SKM-1 treated with dmso at 0.1 percent for 144 hours (cell line): ENCODE data around the gene POLE.

Experiments used
- DNase-seq: peaks from one replicate; lab custom pipeline; 2025; ENCODE audit not compliant: unreplicated experiment; lab: John Stamatoyannopoulos, UW

The POLE gene

GRCh38 chr12:132687211-132688164 lies at the start of gene POLE, which contains the start of gene PXMP2:
TSS of gene POLE (minus strand) at chr12:132687342. CDS start at chr12:132687315, 27 bp downstream.
TSS of gene PXMP2 (plus strand) at chr12:132687587. CDS start at chr12:132687671, 84 bp downstream.
- DNase-seq = peak; percentile 66

DNA sequence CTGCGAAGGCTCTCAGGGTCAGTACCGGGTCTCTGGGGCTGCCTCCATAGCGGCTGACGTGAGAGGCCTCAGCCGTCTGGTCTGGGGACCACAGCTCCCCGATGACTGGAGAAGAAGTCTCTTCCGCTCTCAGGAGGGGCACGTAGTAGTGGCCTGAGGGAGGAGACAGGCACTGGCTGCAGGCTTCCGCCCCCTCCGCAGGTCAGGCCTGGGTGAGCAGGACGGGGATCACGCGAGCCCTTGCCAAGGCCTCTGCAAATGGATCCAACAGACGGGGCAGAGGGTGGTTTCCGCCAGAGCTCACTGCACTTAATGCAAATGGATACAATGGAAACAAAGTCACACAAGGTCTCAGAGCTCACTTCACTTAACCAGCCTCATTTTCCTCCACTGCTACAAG lies 49.8 kb upstream of the POLE start:
- DNase-seq = no peak

DNA sequence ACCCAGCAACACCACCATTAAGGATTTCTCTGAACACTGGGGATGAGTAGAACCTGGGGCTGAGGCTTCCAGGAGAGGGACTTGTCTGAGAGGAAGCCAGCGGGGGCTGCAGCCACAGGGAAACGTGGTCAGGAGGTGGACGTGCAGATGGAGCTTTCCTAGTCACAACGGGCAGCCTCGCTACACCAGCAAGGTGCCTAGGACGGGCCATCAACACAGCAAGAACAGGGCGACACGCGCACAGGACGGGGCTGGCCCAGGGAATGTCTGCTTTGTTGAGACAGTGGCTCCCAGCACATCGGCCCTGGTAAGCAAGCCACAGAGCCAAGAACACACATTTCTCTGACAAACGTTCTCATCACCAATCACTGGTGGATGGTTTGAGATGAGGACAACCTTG lies 49.2 kb upstream of the POLE start:
- DNase-seq = no peak

- no peak for DNase-seq
Observed at GRCh38 chr12:132735496-132735895, 48.4 kb upstream of the POLE start.

DNA sequence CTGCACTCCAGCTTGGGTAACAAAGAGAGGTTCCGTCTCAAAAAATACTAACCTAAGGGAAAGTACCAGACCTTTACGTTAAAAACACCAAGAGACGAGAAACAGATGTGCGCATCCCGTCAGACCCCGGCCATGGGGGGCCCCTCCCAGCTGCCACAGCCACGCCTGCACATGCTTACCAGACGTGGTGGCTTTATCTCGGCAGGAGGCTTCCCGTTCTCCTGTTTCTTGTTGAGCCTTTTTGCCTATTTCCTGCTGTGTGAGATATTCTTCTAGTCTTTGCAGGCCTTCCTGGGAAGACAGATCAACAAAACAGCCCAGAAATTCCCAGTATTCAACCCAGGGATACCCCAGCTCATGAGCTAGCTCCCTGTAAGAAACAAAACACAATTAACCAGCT lies 47.1 kb upstream of the POLE start:
- no peak for DNase-seq

DNA sequence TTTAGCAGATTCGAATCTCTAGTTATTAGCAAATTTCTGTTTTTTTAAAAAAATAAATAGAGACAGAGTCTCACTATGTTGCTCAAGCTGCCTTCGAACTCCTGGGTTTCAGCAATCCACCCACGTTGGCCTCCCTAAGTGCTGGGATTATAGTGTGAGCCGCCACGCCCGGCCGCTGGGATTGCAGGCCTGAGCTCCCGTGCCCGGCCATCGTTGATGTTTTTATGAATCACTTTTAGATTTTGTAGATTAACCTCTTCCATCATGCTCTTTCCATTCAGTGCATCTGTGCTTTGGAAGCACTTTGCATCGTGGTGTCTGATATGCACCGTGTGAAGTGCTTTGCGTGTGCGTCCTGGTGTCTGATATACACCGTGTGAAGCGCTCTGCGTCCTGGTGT lies 44.4 kb upstream of the POLE start:
- DNase-seq = no peak

DNA sequence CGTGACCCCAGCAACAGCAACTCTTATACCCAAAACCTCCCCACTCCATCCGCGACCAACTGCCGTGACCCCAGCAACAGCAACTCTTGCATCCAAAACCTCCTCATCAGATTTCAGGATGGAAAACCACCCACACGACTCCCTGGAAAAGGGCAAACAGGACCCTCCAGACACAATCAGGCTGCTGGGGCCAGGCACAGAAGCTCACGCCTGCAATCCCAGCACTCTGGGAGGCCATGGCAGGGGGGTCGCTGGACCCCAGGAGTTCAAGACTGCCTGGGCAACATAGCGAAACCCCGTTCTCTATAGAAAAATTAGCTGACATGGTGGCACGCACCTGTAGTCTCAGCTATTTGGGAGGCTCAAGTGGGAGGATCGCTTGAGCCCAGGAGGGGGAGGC lies 43.2 kb upstream of the POLE start:
- no peak for DNase-seq

- no peak for DNase-seq
Observed at GRCh38 chr12:132729541-132730320, 42.6 kb upstream of the POLE start.

GRCh38 chr12:132728502-132728901 lies 41.4 kb upstream of the POLE start:
- DNase-seq = no peak

GRCh38 chr12:132727091-132727794 lies 40.1 kb upstream of the POLE start:
- no peak for DNase-seq

- no peak for DNase-seq
Observed at GRCh38 chr12:132726386-132726785, 39.2 kb upstream of the POLE start.

DNA sequence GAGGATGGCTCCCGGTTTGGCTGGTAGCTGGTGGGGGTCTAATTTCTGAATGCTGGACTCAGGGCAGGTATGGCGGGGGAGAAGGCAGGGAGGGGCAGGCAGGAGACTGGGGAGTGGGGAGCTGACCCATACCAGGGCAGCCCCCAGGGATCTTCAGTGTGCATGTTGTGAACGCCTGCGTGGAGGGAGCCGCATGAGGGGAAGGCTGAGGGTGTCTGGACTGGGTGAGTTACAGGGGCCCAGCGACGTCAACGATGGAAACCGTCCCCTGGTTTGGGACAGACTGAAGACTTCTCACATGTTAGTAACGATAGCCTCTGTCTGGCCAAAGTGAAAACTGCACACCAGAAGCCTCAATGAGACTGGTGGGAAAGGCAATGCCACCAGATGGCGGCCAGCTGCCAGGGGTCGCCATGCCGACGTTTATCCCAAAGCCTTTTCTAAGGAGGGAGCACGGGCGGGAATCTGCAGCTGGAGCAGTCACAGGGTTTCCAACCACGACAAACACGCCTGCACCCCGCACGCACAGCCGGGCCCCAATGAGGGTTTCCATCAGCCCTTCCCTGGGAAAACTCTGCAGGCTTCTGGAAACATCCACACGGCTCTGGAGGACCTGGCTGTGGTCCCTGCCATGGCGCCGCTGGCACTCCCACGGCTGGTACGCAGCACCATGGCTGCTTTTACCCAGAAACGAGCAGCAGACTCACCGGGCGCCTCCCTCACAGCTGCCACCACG lies 37.5 kb upstream of the POLE start:
- no peak for DNase-seq

- no peak for DNase-seq
Observed at GRCh38 chr12:132723764-132724140, 36.6 kb upstream of the POLE start.

- DNase-seq = no peak
Observed at GRCh38 chr12:132723015-132723763, 36.0 kb upstream of the POLE start.

- no peak for DNase-seq
Observed at GRCh38 chr12:132720606-132721345, 33.6 kb upstream of the POLE start.

- DNase-seq = no peak
Observed at GRCh38 chr12:132719954-132720324, 32.8 kb upstream of the POLE start.

DNA sequence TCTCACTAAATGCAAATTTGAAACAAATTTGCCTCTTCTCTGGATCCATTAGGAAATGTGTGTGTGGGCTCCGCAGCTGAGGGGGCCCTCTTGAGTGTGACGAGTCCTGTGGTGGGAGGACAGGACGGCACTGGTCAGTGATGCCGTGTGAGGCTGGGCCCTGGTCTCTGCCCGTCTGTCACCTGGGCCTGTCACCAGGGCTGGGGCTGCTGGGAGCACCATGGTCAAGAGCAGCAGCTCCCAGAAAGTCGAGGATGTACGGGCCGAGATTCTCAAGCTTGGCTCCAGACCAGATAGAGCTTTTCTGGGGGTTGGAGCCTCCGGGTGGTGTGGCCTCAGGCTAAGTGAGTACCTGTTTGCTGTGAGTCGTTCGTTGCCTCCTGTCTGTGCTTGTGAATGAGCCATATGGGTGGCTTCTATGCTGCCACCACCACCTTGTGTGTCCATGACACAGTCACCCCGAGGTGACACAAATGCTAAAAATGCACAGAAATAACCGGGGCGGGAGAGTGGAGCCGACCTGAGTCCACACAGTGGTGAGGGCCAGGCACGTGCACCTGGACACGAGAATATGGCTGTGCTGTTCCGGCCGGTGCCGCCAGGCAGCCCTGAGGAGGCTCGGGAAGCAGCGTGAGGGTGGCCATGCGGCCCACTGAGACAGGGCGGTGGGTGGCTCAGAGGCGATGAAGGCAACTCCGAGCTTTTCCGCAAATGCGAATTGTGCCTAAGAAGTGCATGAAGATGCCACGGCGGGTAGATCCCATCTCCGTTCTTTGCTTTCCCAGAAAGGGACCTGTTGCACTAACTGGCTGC lies 32.2 kb upstream of the POLE start:
- DNase-seq = no peak

- DNase-seq = no peak
Observed at GRCh38 chr12:132718644-132719043, 31.5 kb upstream of the POLE start.
